Neural progenitor cell (in vitro differentiated cells): ENCODE data around the gene CREBRF. TPM values are rescaled to one million over a fixed set of nuclear protein-coding genes. Genes with fewer than 3 reads are reported as not detected.
"Not testable (repeated sequence)": the region's sequence is repeated elsewhere in the genome, so short reads cannot be mapped to it uniquely, and the experiment has no call there.

Experiments
- DNase-seq: peaks from one replicate; pipeline ENCODE4 v3.0.0-alpha.2; 2016; ENCODE audit warnings: low spot score
- H2AFZ ChIP-seq: fragments of 200-600 bp; sonication (generic); replicated peaks from 2 replicates; pipeline ENCODE4 v1.6.1; 2016; ENCODE audit warnings: antibody characterized with exemption
- H3F3A ChIP-seq: fragments of 200-600 bp; sonication (generic); 2 replicates; pipeline ENCODE4 v1.6.1; 2016; ENCODE audit warnings: antibody characterized with exemption, low read depth
- H3K27ac ChIP-seq: fragments of 200-600 bp; sonication (generic); 2 replicates; pipeline ENCODE4 v1.5.1; 2016; ENCODE audit warnings: mild to moderate bottlenecking
- H3K27me3 ChIP-seq: fragments of 200-600 bp; sonication (generic); 2 replicates; pipeline ENCODE4 v1.6.1; 2016; ENCODE audit warnings: mild to moderate bottlenecking, moderate library complexity
- H3K36me3 ChIP-seq: fragments of 200-600 bp; sonication (generic); 2 replicates; pipeline ENCODE4 v1.5.1; 2016
- H3K4me1 ChIP-seq: fragments of 200-600 bp; sonication (generic); 2 replicates; pipeline ENCODE4 v1.6.1; 2016; ENCODE audit warnings: mixed run types
- H3K4me2 ChIP-seq: fragments of 200-600 bp; sonication (generic); 2 replicates; pipeline ENCODE4 v1.6.1; 2016
- H3K4me3 ChIP-seq: fragments of 200-600 bp; sonication (generic); 2 replicates; pipeline ENCODE4 v1.5.1; 2016
- H3K79me2 ChIP-seq: fragments of 200-600 bp; sonication (generic); 2 replicates; pipeline ENCODE4 v1.6.1; 2016; ENCODE audit warnings: low read depth
- H3K9ac ChIP-seq: fragments of 200-600 bp; sonication (generic); 2 replicates; pipeline ENCODE4 v1.6.1; 2016
- H3K9me3 ChIP-seq: fragments of 200-600 bp; sonication (generic); 2 replicates; pipeline ENCODE4 v1.5.1; 2016; ENCODE audit warnings: low read depth
- H4K20me1 ChIP-seq: fragments of 200-600 bp; sonication (generic); 2 replicates; pipeline ENCODE4 v1.6.1; 2016; ENCODE audit warnings: low read depth
- H3K27ac Mint-ChIP-seq: 3 replicates; pipeline ENCODE4 v1.8.0; 2021; ENCODE audit warnings: mixed read lengths
- H3K27me3 Mint-ChIP-seq: 2 replicates; pipeline ENCODE4 v1.8.0; 2022; ENCODE audit warnings: low read depth, mild to moderate bottlenecking, inconsistent platforms, moderate library complexity, mixed read lengths; ENCODE audit not compliant: insufficient read depth
- H3K36me3 Mint-ChIP-seq: 3 replicates; pipeline ENCODE4 v1.8.0; 2021; ENCODE audit warnings: mixed read lengths
- H3K4me1 Mint-ChIP-seq: 3 replicates; pipeline ENCODE4 v1.8.0; 2021; ENCODE audit warnings: mixed read lengths
- H3K4me3 Mint-ChIP-seq: 3 replicates; pipeline ENCODE4 v1.8.0; 2021; ENCODE audit warnings: mild to moderate bottlenecking, moderate library complexity, mixed read lengths
- H3K9me3 Mint-ChIP-seq: 3 replicates; pipeline ENCODE4 v1.8.0; 2020; ENCODE audit warnings: mixed read lengths
- EZH2 ChIP-seq: fragments of 200-600 bp; sonication (generic); IDR thresholded peaks from 2 replicates; pipeline ENCODE4 v1.6.1; 2017; ENCODE audit warnings: antibody characterized with exemption, mild to moderate bottlenecking, moderate library complexity
- EZH2phosphoT487 ChIP-seq: fragments of 200-600 bp; sonication (generic); IDR thresholded peaks from 2 replicates; pipeline ENCODE4 v1.6.1; 2017; ENCODE audit warnings: antibody characterized with exemption
- total RNA-seq: library from RNA; depleted of rRNA; stranded (reverse); fragments of >200 nt; gene quantifications from 2 replicates; pipeline ENCODE4 v1.2.3, GENCODE V29; 2015; ENCODE audit warnings: low replicate concordance
- TF ChIP-seq, protein P1 (sequence below): fragments of 200-600 bp; sonication (generic); IDR thresholded peaks from 2 replicates; pipeline ENCODE4 v1.5.1; 2017; ENCODE audit warnings: antibody characterized with exemption, mild to moderate bottlenecking

CREBRF gene
- total RNA-seq, 1 donor from 2014 or later, result 14.3 TPM

DNA sequence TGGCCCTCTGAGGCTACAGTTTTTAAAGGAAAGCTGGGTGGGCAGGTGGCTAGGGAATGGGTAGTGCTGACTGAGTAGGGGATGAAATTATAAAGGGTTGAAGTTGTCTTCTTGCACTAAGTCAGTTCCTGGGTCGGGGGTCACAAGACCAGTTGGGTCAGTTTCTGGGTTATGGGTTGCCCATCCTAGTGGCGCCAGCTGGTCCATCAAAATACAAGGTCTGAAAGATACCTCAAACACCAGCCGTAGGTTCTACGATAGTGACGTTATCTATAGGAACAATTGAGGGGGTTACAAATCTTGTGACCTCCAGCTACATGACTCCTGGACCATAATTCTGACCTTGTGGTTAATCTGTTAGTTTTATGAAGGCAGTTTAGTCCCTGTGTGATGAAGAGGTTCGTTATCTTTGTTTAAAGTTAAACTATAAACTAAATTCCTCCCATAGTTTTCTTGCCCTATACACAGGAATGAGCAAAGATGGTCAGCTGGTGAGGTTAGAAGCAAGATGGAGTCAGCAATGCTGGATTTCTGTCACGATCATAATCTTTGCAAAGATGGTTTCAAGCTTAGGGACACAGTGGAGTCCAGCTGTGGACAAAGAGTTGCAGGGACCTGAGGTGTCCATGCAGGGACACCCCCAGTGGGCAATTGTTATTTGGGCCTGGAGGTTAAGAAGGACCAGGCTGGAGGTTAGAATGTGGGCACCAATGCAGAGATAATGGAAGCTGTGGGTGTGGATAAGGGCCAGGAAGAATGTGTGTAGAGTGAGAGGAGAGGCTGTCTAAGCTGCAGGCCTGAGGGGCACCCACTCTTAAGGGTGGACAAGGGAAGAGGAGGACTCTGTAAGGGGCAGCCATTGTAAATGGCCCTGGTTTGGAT, 14.0 kb upstream of the CREBRF start:
- no peak for TF ChIP-seq EZH2
- no peak for TF ChIP-seq EZH2phosphoT487
- TF ChIP-seq, protein P1, sequence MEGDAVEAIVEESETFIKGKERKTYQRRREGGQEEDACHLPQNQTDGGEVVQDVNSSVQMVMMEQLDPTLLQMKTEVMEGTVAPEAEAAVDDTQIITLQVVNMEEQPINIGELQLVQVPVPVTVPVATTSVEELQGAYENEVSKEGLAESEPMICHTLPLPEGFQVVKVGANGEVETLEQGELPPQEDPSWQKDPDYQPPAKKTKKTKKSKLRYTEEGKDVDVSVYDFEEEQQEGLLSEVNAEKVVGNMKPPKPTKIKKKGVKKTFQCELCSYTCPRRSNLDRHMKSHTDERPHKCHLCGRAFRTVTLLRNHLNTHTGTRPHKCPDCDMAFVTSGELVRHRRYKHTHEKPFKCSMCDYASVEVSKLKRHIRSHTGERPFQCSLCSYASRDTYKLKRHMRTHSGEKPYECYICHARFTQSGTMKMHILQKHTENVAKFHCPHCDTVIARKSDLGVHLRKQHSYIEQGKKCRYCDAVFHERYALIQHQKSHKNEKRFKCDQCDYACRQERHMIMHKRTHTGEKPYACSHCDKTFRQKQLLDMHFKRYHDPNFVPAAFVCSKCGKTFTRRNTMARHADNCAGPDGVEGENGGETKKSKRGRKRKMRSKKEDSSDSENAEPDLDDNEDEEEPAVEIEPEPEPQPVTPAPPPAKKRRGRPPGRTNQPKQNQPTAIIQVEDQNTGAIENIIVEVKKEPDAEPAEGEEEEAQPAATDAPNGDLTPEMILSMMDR, result no peak
- Mint-ChIP-seq H3K9me3 (peaks cover 3% of the 10 kb centered on the region), H3K4me1 (peaks cover 6% of the 10 kb centered on the region), H3K4me3 (no peak overlapping the region), H3K36me3 (peaks cover 3% of the 10 kb centered on the region), H3K27me3 (peaks cover 8% of the 10 kb centered on the region), H3K27ac (no peak overlapping the region)
- Histone ChIP-seq H3K27me3 (no peaks in the 10 kb centered on the region), H4K20me1 (no peaks in the 10 kb centered on the region), H3K79me2 (no peaks in the 10 kb centered on the region), H3K27ac (no peak overlapping the region), H3K9me3 (no peaks in the 10 kb centered on the region), H2AFZ (no peak overlapping the region), H3K36me3 (no peaks in the 10 kb centered on the region), H3F3A (no peaks in the 10 kb centered on the region), H3K9ac (no peak overlapping the region), H3K4me1 (peaks cover 10% of the 10 kb centered on the region), H3K4me2 (no peak overlapping the region), H3K4me3 (no peak overlapping the region)
- no peak for DNase-seq

DNA sequence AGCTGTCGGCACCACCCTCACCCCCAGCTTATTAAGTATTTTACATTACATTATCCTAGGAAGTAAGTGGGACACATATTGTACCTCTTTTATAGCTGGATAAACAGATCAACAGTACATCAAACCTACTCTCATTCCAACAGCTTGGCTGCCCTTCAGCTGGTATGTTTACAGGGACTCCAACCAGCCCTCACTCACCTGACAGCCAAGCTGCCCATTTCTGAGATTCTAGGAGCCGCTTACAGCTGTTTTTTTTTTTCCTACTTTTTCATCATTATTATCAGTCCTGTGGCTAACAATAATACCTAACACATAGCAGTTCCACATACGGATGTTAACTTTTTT, 13.4 kb upstream of the CREBRF start:
- no peak for DNase-seq
- Mint-ChIP-seq H3K27me3 (peaks cover 8% of the 10 kb centered on the region), H3K36me3 (peaks cover 3% of the 10 kb centered on the region), H3K27ac (no peak overlapping the region), H3K4me3 (no peak overlapping the region), H3K4me1 (peaks cover 6% of the 10 kb centered on the region), H3K9me3 (peaks cover 3% of the 10 kb centered on the region)
- Histone ChIP-seq H3K27me3 (no peaks in the 10 kb centered on the region), H3K27ac (no peak overlapping the region), H3K4me3 (no peak overlapping the region), H3K9me3 (no peaks in the 10 kb centered on the region), H3F3A (no peaks in the 10 kb centered on the region), H3K36me3 (no peaks in the 10 kb centered on the region), H3K79me2 (no peaks in the 10 kb centered on the region), H4K20me1 (no peaks in the 10 kb centered on the region), H2AFZ (no peak overlapping the region), H3K4me1 (peaks cover 10% of the 10 kb centered on the region), H3K9ac (no peak overlapping the region), H3K4me2 (no peak overlapping the region)
- TF ChIP-seq EZH2phosphoT487, result no peak
- TF ChIP-seq, protein P1, result no peak
- no peak for TF ChIP-seq EZH2

DNA sequence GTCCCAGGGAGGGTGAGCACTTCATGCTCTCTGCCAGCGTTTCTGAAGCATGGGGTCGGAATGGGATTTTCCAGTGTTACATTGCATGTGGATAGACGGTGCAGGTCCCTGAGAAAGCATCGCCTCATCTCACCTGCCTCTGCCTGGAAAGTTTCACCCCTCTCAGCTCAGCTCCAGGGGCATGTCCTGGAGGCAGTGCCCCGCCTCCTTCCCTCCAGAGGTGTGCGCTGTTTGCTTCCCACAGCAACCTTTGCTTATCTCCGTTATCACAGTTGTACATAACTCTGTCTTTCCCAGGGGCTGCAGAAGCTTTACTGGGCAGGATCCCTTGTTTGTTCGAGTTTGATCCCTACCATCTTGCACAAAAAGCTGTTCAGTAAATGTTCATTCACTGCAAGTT, 10.7 kb upstream of the CREBRF start:
- H4K20me1 ChIP-seq, result no peaks in the 10 kb centered on the region
- H3K27me3 ChIP-seq, result peaks cover 6% of the 10 kb centered on the region
- Mint-ChIP-seq H3K27ac (no peak overlapping the region), H3K27me3 (peaks cover 4% of the 10 kb centered on the region), H3K9me3 (peaks cover 1% of the 10 kb centered on the region), H3K4me1 (no peaks in the 10 kb centered on the region), H3K4me3 (no peak overlapping the region), H3K36me3 (peaks cover 2% of the 10 kb centered on the region)
- no peaks in the 10 kb centered on the region for H3K79me2 ChIP-seq
- H3F3A ChIP-seq, result no peaks in the 10 kb centered on the region
- peaks cover 10% of the 10 kb centered on the region for H3K4me1 ChIP-seq
- H3K4me3 ChIP-seq, result no peak overlapping the region
- H3K9ac ChIP-seq, result no peak overlapping the region
- TF ChIP-seq EZH2phosphoT487, result no peak
- TF ChIP-seq, protein P1, result no peak
- no peak for TF ChIP-seq EZH2
- DNase-seq, result no peak
- peak overlapping the region; percentile 82 for H2AFZ ChIP-seq
- no peak overlapping the region for H3K27ac ChIP-seq
- no peak overlapping the region for H3K4me2 ChIP-seq
- H3K9me3 ChIP-seq, result no peaks in the 10 kb centered on the region
- no peaks in the 10 kb centered on the region for H3K36me3 ChIP-seq

DNA sequence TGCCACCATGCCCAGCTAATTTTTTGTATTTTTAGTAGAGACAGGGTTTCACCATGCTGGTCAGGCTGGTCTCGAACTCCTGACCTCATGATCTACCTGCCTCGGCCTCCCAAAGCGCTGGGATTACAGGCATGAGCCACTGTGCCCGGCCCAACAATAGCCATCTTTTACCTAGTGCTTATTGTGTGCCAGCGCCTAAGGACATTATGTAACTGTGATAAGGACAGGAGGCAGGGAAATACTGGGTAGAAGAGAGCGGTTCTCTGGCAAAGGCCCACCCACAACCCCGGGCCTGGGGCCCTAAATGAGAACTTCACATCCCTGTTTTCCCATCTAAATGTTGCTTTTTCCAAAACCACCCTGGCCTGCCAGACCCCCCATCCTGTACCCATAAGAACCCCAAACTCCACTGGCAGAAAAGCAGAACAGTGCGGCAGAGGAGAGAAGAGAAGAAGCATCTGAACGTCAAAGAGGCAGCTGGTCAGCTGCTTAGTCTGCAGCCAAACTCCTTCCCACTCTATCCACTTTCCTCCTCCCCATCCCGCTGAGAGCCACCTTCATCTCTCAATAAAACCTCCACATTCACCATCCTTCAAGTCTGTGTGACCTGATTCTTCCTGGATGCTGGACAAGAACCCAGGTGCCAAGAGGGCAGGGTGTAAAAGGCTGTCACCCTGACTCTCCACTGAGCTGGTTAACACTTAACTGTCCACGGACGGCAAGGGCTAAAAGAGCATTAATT, 8.9 kb upstream of the CREBRF start:
- not testable (repeated sequence) for H3K4me2 ChIP-seq, H3K4me3 Mint-ChIP-seq, H4K20me1 ChIP-seq, H3K36me3 Mint-ChIP-seq, H3K9me3 Mint-ChIP-seq, H3K79me2 ChIP-seq, H3K4me1 ChIP-seq, H3K4me1 Mint-ChIP-seq, H3F3A ChIP-seq, DNase-seq, H3K27ac ChIP-seq, H2AFZ ChIP-seq, H3K9me3 ChIP-seq, H3K9ac ChIP-seq, H3K27me3 Mint-ChIP-seq, H3K4me3 ChIP-seq, H3K36me3 ChIP-seq
- H3K27me3 ChIP-seq, result peaks cover 20% of the 10 kb centered on the region
- peak overlapping the region; percentile 76 for H3K27ac Mint-ChIP-seq
